CD8-positive, alpha-beta memory T cell (primary cell): ENCODE data around the gene CDK5RAP2. TPM values are rescaled to one million over a fixed set of nuclear protein-coding genes. Genes with fewer than 3 reads are reported as not detected.
A peak's percentile ranks its signal among the peaks of the same experiment; 100 is the strongest.
"Not testable (repeated sequence)": the region's sequence is repeated elsewhere in the genome, so short reads cannot be mapped to it uniquely, and the experiment has no call there.

Source experiments
- CTCF ChIA-PET: fragments of 350-600 bp; sonication (Branson Sonifier 250); formaldehyde crosslinking; loops from one replicate; lab custom pipeline; 2021; ENCODE audit warnings: antibody characterized with exemption; lab: Charles Lee
- POLR2A ChIA-PET: fragments of 350-600 bp; sonication (Branson Sonifier 250); formaldehyde crosslinking; loops from one replicate; lab custom pipeline; 2021; ENCODE audit warnings: antibody characterized with exemption; lab: Charles Lee
- DNase-seq, 5 donors: peaks; one replicate each; pipeline versions ENCODE4 v3.0.0 to v3.0.0-alpha.2; 2020 to 2022; ENCODE audit warnings: mixed read lengths in 1 of 5
- H3K27ac ChIP-seq: one replicate; pipeline ENCODE4 v1.7.0; 2013; ENCODE audit warnings: low read depth, mild to moderate bottlenecking, low read length, moderate library complexity
- H3K27me3 ChIP-seq: 2 replicates; pipeline ENCODE4 v1.7.0; 2013; ENCODE audit warnings: low read length, mild to moderate bottlenecking; ENCODE audit not compliant: insufficient read depth, poor library complexity, severe bottlenecking
- H3K36me3 ChIP-seq: 2 replicates; pipeline ENCODE4 v1.7.0; 2013; ENCODE audit warnings: mild to moderate bottlenecking, low read length, moderate library complexity; ENCODE audit not compliant: insufficient read depth
- H3K4me1 ChIP-seq: 2 replicates; pipeline ENCODE4 v1.7.0; 2013; ENCODE audit warnings: mild to moderate bottlenecking, low read length, moderate library complexity; ENCODE audit not compliant: insufficient read depth
- H3K4me3 ChIP-seq: 2 replicates; pipeline ENCODE4 v1.7.0; 2013; ENCODE audit warnings: mild to moderate bottlenecking, low read length
- H3K9me3 ChIP-seq: 2 replicates; pipeline ENCODE4 v1.7.0; 2013; ENCODE audit warnings: mild to moderate bottlenecking, low read length
- H3K27ac Mint-ChIP-seq, 8 donors: one replicate each; pipeline ENCODE4 v1.8.0; 2020 to 2021; ENCODE audit warnings: mixed read lengths in 8 of 8, mild to moderate bottlenecking in 6 of 8, inconsistent platforms in 3 of 8, moderate library complexity in 3 of 8
- H3K27me3 Mint-ChIP-seq, 2 donors: one replicate each; pipeline ENCODE4 v1.8.0; 2020 to 2021; ENCODE audit warnings: mixed read lengths in 2 of 2, mild to moderate bottlenecking in 1 of 2, moderate library complexity in 1 of 2
- H3K36me3 Mint-ChIP-seq, 3 donors: one replicate each; pipeline ENCODE4 v1.8.0; 2020 to 2021; ENCODE audit warnings: mixed read lengths in 3 of 3, inconsistent platforms in 1 of 3, mild to moderate bottlenecking in 1 of 3
- H3K4me1 Mint-ChIP-seq, 3 donors: one replicate each; pipeline ENCODE4 v1.8.0; 2020 to 2021; ENCODE audit warnings: mixed read lengths in 3 of 3, inconsistent platforms in 1 of 3, mild to moderate bottlenecking in 1 of 3
- H3K4me3 Mint-ChIP-seq, 7 donors: one replicate each; pipeline ENCODE4 v1.8.0; 2020 to 2021; ENCODE audit warnings: mixed read lengths in 7 of 7, mild to moderate bottlenecking in 6 of 7, moderate library complexity in 4 of 7, inconsistent platforms in 2 of 7
- H3K9me3 Mint-ChIP-seq, 5 donors: one replicate each; pipeline ENCODE4 v1.8.0; 2020 to 2022; ENCODE audit warnings: mixed read lengths in 5 of 5, mild to moderate bottlenecking in 3 of 5, moderate library complexity in 2 of 5, inconsistent platforms in 1 of 5
- polyA plus RNA-seq: library from polyadenylated mRNA; unstranded; fragments of 300-500 nt; fragmentation: Illumina TruSeq; gene quantifications from one replicate; pipeline ENCODE4 v1.2.3, GENCODE V29; 2021
- total RNA-seq, 2 experiments: library from RNA; stranded (reverse); gene quantifications; one replicate each; pipeline ENCODE4 v1.2.3, GENCODE V29; 2021

CDK5RAP2 gene
- total and polyA plus RNA-seq, 3 experiments from 2014 or later: 34.0 to 56.8 (median 56.6) TPM

DNA sequence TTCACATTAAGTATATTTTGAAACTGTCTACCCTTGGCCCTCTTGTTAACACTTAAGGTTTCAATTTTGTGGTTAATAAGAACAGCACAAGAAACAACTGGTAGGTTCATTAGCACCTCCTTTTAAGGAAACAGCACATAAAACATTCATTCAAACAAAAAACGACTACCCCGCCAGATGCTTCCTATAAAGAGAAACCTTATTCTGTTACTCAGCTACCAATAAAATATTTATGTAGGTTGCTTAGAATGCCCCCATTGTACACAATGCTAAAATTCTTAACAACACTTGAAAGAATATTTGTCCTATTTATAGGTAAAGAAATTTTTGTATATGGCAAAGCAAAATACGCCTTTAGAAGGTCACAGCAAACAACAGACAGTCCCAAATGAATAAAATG lies 23.2 kb downstream of the CDK5RAP2 start:
- no peak overlapping the region for H3K4me3 ChIP-seq
- no peak for DNase-seq
- Mint-ChIP-seq H3K4me3 (no peak overlapping the region), H3K27me3 (no peaks in the 10 kb centered on the region), H3K4me1 (peaks cover 11 to 23% (median 17%) of the 10 kb centered on the region in 3 donors), H3K9me3 (no peaks in the 10 kb centered on the region), H3K27ac (no peak overlapping the region), H3K36me3 (peaks cover 10 to 67% (median 21%) of the 10 kb centered on the region in 3 donors)
- H3K27ac ChIP-seq: no peak overlapping the region
- H3K36me3 ChIP-seq: peaks cover 7% of the 10 kb centered on the region
- ChIA-PET CTCF (no interaction called here), POLR2A (no interaction called here)
- no peaks in the 10 kb centered on the region for H3K4me1 ChIP-seq
- H3K9me3 ChIP-seq: no peaks in the 10 kb centered on the region
- H3K27me3 ChIP-seq: no peaks in the 10 kb centered on the region

DNA sequence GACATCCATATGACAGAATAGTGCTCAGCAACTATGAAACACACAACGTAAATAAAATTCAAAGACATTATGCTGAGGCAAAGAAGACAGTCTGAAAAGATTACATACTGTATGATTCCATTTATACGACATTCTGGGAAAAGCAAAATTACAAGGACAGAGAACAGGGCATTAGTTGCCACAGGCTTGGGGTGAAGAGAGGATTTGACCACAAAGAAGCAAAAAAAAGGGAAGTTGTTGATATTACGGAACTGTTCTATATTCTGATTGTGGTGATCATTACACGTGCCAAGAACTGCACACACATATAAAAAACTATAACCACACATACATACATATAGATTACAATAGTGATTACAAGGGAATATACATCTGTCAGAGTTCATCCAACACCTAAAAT lies 24.1 kb downstream of the CDK5RAP2 start:
- no peaks in the 10 kb centered on the region for H3K4me1 ChIP-seq
- no peaks in the 10 kb centered on the region for H3K27me3 ChIP-seq
- H3K4me3 ChIP-seq: no peak overlapping the region
- no peak overlapping the region for H3K4me3 Mint-ChIP-seq
- H3K36me3 Mint-ChIP-seq: peaks cover 14 to 69% (median 29%) of the 10 kb centered on the region in 3 donors
- no peak overlapping the region for H3K27ac Mint-ChIP-seq
- no peaks in the 10 kb centered on the region for H3K9me3 Mint-ChIP-seq
- no peaks in the 10 kb centered on the region for H3K27me3 Mint-ChIP-seq
- DNase-seq: no peak
- H3K4me1 Mint-ChIP-seq: peaks cover 11 to 32% (median 22%) of the 10 kb centered on the region in 3 donors
- H3K9me3 ChIP-seq: no peaks in the 10 kb centered on the region
- ChIA-PET CTCF (no interaction called here), POLR2A (no interaction called here)
- H3K27ac ChIP-seq: no peak overlapping the region
- H3K36me3 ChIP-seq: peaks cover 7% of the 10 kb centered on the region

DNA sequence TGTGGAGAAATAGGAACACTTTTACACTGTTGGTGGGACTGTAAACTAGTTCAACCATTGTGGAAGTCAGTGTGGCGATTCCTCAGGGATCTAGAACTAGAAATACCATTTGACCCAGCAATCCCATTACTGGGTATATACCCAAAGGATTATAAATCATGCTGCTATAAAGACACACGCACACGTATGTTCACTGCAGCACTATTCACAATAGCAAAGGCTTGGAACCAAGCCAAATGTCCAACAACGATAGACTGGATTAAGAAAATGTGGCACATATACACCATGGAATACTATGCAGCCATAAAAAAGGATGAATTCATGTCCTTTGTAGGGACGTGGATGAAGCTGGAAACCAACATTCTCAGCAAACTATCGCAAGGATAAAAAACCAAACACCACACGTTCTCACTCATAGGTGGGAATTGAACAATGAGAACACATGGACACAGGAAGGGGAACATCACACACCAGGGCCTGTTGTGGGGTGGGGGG lies 27.7 kb downstream of the CDK5RAP2 start:
- H3K27me3 ChIP-seq, H3K4me3 ChIP-seq, H3K27ac ChIP-seq, CTCF ChIA-PET, DNase-seq, H3K9me3 Mint-ChIP-seq, H3K27me3 Mint-ChIP-seq, H3K4me3 Mint-ChIP-seq, POLR2A ChIA-PET, H3K27ac Mint-ChIP-seq, H3K9me3 ChIP-seq, H3K4me1 ChIP-seq: not testable (repeated sequence)
- Mint-ChIP-seq H3K36me3 (peaks cover 12 to 81% (median 25%) of the 10 kb centered on the region in 3 donors), H3K4me1 (peaks cover 6 to 26% (median 7%) of the 10 kb centered on the region in 3 donors)
- peaks cover 31% of the 10 kb centered on the region for H3K36me3 ChIP-seq

DNA sequence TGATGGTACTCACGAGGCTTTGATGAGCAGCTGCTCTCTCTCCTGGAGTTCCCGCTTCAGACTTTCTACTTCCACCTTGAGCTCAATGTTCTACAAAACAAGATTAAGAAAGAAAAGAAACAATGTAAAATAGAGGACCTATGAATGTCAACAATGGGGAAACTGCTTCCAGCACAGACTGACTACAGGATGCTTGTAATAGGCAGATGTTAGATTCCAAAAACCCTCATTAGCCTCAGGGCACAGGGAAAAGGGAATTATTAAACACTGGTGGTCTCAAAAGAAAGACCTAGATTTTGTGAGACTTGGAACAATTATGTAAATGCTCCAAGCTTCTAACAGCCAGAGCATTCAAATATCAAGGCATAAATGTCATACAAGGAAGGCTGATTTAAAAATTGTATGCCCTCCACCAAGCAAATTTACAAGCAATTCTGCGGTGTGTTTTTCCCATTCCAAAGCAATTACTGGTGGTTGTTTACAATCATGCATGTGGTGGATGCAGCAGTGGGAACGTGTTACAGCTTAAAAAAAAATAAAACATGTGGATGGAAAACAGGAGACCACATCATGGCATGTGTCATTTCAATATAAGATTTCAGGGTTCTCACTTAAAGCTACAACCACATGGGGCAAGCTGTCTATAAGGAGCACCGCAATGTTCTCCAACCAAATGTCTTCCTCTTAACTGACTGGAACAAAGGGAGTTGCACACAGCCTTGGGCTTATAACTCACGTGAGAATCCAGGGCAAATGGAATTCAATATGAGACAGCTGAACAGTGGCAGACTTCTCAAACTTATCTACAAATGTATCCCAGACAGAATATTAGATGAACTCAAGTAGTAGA lies 34.0 kb downstream of the CDK5RAP2 start:
- H3K27me3 Mint-ChIP-seq: peaks cover 0 to 1% of the 10 kb centered on the region in 2 donors
- DNase-seq: no peak
- peaks cover 8 to 90% (median 41%) of the 10 kb centered on the region in 3 donors for H3K36me3 Mint-ChIP-seq
- H3K9me3 Mint-ChIP-seq: no peaks in the 10 kb centered on the region
- H3K27ac Mint-ChIP-seq: peak overlapping the region in 1 of 8 donors; percentile 12
- H3K4me3 ChIP-seq: no peak overlapping the region
- H3K4me3 Mint-ChIP-seq: no peak overlapping the region
- peaks cover 48% of the 10 kb centered on the region for H3K36me3 ChIP-seq
- CTCF ChIA-PET: no interaction called here
- no peaks in the 10 kb centered on the region for H3K27me3 ChIP-seq
- no peaks in the 10 kb centered on the region for H3K4me1 ChIP-seq
- peaks cover 0 to 8% (median 1%) of the 10 kb centered on the region in 3 donors for H3K4me1 Mint-ChIP-seq
- POLR2A ChIA-PET: no interaction called here
- no peak overlapping the region for H3K27ac ChIP-seq
- no peaks in the 10 kb centered on the region for H3K9me3 ChIP-seq

DNA sequence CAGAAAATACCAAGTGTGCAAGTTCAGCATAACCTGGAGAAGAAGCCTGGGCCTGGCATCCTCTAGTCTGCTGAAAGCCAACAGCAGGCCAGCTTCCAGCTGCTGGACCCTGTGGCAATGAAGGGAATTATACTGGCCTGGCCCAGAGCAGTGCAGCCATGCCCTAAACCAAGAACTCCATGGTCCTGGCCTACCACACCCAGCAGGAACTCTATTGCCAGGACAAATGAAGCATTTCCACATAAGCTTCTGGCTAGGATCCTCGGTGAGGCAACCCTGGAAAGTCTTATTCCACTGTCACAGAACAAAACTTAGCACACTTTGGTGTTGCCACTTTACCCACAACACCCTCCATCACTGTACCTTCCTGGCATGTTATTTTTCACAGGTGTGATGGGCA lies 35.5 kb downstream of the CDK5RAP2 start:
- peaks cover 0 to 1% (median under 1%) of the 10 kb centered on the region in 3 donors for H3K4me1 Mint-ChIP-seq
- Histone ChIP-seq H3K4me1 (no peaks in the 10 kb centered on the region), H3K9me3 (no peaks in the 10 kb centered on the region), H3K27ac (no peak overlapping the region), H3K36me3 (peaks cover 42% of the 10 kb centered on the region), H3K4me3 (no peak overlapping the region), H3K27me3 (no peaks in the 10 kb centered on the region)
- peaks cover 8 to 90% (median 42%) of the 10 kb centered on the region in 3 donors for H3K36me3 Mint-ChIP-seq
- peak overlapping the region in 1 of 8 donors; percentile 30 for H3K27ac Mint-ChIP-seq
- no peak for DNase-seq
- POLR2A ChIA-PET: no interaction called here
- no peaks in the 10 kb centered on the region for H3K9me3 Mint-ChIP-seq
- CTCF ChIA-PET: no interaction called here
- no peak overlapping the region for H3K4me3 Mint-ChIP-seq
- peaks cover 0 to 1% of the 10 kb centered on the region in 2 donors for H3K27me3 Mint-ChIP-seq

DNA sequence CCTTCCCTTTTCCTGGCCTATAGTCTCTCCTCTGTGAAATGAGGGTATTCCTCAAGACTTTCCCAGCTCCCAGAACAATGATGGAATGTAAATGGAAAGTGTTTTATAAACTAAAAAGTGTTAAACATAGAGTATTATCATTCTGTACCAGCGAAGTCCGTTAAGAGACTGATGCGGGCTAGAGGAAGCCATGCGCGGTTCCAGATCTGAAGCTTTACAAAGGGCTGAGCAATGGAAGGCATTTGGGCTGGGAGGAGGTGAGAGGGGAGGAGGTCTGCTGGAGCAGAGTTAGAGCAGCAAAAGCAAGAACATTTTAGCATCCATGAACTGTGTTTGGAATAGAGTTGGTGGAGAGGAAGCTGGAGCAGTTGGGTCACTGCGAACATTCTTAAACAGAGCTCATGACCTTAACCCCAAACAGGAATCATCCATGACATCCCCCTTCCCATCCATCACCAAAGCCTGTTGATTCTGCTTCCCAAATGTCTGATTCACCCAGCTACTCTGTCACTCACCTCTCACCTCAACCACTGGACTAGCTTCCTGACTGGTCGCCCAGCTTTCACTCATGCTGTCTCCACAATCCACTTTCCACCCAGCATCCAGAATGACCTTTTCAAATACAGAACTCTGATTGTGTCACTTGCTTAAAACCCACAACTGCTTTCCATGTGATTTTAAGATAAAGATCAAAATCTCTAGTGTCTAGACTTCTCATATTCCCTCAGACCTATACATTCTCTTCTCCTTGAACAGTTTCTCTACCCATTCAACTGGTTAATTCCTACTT lies 37.1 kb downstream of the CDK5RAP2 start:
- Histone ChIP-seq H3K4me1 (no peaks in the 10 kb centered on the region), H3K4me3 (no peak overlapping the region), H3K27me3 (no peaks in the 10 kb centered on the region), H3K9me3 (no peaks in the 10 kb centered on the region), H3K27ac (no peak overlapping the region), H3K36me3 (peaks cover 44% of the 10 kb centered on the region)
- Mint-ChIP-seq H3K36me3 (peaks cover 8 to 92% (median 47%) of the 10 kb centered on the region in 3 donors), H3K9me3 (no peaks in the 10 kb centered on the region), H3K4me1 (no peaks in the 10 kb centered on the region), H3K27ac (peak overlapping the region in 3 of 8 donors; percentile 0 to 39 (median 14)), H3K4me3 (no peak overlapping the region), H3K27me3 (peaks cover 0 to 1% of the 10 kb centered on the region in 2 donors)
- ChIA-PET POLR2A (no interaction called here), CTCF (no interaction called here)
- no peak for DNase-seq

DNA sequence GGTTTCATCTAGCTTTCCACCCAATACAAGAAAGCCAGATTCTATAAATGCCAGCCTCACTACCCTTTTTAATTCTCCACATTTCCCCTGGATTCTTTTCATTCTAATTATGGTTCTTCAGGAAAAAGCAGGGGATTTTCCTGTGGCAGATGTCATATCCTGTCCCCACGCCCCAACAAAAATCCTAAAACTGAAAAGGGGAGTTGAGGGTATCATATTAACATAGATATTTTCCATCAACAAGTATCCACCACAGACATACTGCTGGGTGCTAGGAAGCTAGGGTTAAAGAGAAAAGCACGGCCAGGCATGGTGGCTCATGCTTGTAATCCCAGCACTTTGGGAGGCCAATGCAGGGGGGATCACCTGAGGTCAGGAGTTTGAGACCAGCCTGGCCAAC lies 38.0 kb downstream of the CDK5RAP2 start:
- ChIA-PET POLR2A (no interaction called here), CTCF (no interaction called here)
- Histone ChIP-seq H3K4me3 (no peak overlapping the region), H3K36me3 (peaks cover 39% of the 10 kb centered on the region), H3K9me3 (no peaks in the 10 kb centered on the region), H3K27me3 (no peaks in the 10 kb centered on the region), H3K27ac (no peak overlapping the region), H3K4me1 (no peaks in the 10 kb centered on the region)
- Mint-ChIP-seq H3K4me1 (no peaks in the 10 kb centered on the region), H3K27ac (peak overlapping the region in 2 of 8 donors; percentile 8 to 27), H3K4me3 (no peak overlapping the region), H3K9me3 (no peaks in the 10 kb centered on the region), H3K36me3 (peaks cover 6 to 96% (median 46%) of the 10 kb centered on the region in 3 donors), H3K27me3 (peaks cover 0 to 1% of the 10 kb centered on the region in 2 donors)
- DNase-seq: no peak

DNA sequence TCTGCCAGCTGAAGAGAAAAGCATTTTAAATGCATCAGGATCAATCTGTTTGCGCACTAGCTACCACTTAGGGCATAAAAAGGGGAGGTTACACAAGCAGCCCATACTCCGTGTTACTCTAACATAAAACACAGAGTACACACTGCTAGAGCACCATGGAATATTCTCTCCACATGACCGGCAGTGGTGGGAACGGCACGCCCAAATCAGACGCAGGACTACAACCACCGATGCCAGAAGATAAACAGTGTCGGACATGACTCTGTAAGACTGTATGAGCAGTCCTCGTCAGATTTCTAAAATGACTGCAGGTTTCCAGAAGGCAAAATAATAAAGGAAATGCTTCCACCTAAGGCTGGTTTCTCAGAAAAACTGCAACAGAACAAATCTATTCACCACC lies 40.0 kb downstream of the CDK5RAP2 start:
- peaks cover under 1 to 96% (median 55%) of the 10 kb centered on the region in 3 donors for H3K36me3 Mint-ChIP-seq
- H3K27ac ChIP-seq: no peak overlapping the region
- H3K36me3 ChIP-seq: peaks cover 40% of the 10 kb centered on the region
- no peaks in the 10 kb centered on the region for H3K27me3 Mint-ChIP-seq
- no peaks in the 10 kb centered on the region for H3K27me3 ChIP-seq
- no peaks in the 10 kb centered on the region for H3K4me1 Mint-ChIP-seq
- no peaks in the 10 kb centered on the region for H3K4me1 ChIP-seq
- H3K27ac Mint-ChIP-seq: peak overlapping the region in 2 of 8 donors; percentile 42 to 43
- H3K4me3 ChIP-seq: no peak overlapping the region
- DNase-seq: no peak
- H3K9me3 Mint-ChIP-seq: no peaks in the 10 kb centered on the region
- H3K9me3 ChIP-seq: no peaks in the 10 kb centered on the region
- ChIA-PET CTCF (no interaction called here), POLR2A (no interaction called here)
- H3K4me3 Mint-ChIP-seq: no peak overlapping the region
